ENCODE results near the gene MYB.

DNA sequence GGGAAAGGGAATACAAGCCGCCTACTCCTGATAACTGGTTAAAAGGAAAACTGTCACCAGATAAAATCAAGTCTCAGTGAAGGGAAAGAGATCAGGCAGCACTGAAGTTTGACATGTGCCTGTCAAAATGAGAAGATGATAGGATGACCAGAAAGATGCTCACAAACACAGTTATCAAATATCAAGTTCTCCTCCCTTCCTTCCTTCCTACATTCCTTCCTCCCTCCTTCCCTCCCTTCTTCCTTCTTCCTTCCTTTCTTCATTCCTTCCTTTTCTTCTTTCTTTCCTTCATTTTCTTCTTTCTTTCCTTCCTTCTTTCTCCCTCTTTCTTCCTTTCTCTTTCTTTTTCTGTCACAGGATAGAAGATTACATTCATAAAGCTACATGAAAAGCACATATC is 55.2 kb downstream of the MYB start:
- TF ChIP-seq, protein P1, sequence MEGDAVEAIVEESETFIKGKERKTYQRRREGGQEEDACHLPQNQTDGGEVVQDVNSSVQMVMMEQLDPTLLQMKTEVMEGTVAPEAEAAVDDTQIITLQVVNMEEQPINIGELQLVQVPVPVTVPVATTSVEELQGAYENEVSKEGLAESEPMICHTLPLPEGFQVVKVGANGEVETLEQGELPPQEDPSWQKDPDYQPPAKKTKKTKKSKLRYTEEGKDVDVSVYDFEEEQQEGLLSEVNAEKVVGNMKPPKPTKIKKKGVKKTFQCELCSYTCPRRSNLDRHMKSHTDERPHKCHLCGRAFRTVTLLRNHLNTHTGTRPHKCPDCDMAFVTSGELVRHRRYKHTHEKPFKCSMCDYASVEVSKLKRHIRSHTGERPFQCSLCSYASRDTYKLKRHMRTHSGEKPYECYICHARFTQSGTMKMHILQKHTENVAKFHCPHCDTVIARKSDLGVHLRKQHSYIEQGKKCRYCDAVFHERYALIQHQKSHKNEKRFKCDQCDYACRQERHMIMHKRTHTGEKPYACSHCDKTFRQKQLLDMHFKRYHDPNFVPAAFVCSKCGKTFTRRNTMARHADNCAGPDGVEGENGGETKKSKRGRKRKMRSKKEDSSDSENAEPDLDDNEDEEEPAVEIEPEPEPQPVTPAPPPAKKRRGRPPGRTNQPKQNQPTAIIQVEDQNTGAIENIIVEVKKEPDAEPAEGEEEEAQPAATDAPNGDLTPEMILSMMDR (IDR thresholded peaks at IDR 0.05) = no peak
- no peak for TF ChIP-seq POLR2A (IDR thresholded peaks at IDR 0.05)
